Measurements from ENCODE around the gene STRBP.

DNA sequence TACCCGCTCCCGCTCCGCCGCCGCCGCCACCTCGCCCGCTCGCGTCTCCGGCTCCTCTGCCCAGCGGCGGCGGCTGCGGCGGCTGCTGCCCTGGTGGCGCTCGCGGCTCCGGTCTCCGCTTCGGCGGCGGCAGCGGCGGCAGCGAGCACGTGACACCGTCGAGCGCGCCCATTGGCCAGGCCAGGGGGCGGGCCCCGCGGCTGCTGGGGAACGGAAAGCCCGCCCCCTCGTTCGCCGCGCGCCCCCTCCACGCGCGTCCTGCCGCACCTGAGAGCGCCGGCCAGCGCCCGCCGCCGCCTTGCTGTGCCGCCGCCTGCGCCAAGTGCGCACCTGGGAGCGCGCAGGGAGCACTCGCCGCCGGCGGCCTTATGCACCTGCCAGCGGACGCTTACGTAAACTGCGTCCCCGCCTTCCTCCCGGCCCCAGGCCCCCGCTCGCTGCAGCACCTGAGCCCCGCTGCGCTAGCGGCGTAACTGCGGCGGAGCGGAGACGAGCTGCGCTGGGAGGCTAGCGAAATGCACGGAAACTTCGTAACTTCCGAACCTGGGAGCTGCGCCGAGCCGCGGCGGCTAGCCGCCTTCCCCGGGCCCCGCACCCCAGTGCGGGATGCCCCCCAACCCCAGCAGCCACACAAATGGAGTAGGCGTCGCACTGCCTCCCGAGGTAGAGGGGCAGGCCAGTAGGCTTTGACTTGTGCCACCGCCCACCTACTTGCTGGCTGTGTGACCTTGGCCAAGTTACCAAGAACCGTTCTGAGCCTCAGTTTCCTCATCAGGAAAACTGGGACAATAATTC lies at the start of gene STRBP:
- TF ChIP-seq, protein P1, sequence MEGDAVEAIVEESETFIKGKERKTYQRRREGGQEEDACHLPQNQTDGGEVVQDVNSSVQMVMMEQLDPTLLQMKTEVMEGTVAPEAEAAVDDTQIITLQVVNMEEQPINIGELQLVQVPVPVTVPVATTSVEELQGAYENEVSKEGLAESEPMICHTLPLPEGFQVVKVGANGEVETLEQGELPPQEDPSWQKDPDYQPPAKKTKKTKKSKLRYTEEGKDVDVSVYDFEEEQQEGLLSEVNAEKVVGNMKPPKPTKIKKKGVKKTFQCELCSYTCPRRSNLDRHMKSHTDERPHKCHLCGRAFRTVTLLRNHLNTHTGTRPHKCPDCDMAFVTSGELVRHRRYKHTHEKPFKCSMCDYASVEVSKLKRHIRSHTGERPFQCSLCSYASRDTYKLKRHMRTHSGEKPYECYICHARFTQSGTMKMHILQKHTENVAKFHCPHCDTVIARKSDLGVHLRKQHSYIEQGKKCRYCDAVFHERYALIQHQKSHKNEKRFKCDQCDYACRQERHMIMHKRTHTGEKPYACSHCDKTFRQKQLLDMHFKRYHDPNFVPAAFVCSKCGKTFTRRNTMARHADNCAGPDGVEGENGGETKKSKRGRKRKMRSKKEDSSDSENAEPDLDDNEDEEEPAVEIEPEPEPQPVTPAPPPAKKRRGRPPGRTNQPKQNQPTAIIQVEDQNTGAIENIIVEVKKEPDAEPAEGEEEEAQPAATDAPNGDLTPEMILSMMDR (conservative IDR thresholded peaks at IDR 0.05), result peak; percentile 41
- TF ChIP-seq ZFX (IDR thresholded peaks at IDR 0.05), result no peak
